Measurements from ENCODE around the gene ADM5.

The ADM5 gene

GRCh38 chr19:49704888-49705642 is 15.7 kb downstream of the ADM5 start:
- DNase-seq (ENCODE audit: extremely low read depth, insufficient read length) = no peak
- Histone ChIP-seq H3K4me3 (replicated peaks; ENCODE audit: low read depth, low read length) (no peak overlapping the region), H3K27me3 (replicated peaks; ENCODE audit: control insufficient read depth, insufficient read depth, low read length) (no peaks in the 10 kb centered on the region)

GRCh38 chr19:49705919-49706318 is 16.5 kb downstream of the ADM5 start:
- Histone ChIP-seq H3K36me3 (ENCODE audit: control insufficient read depth, insufficient read depth, low read length) (no peaks in the 10 kb centered on the region), H3K27me3 (replicated peaks; ENCODE audit: control insufficient read depth, insufficient read depth, low read length) (no peaks in the 10 kb centered on the region), H3K4me3 (replicated peaks; ENCODE audit: low read depth, low read length) (no peak overlapping the region)
- no peak for TF ChIP-seq CTCF (IDR thresholded peaks at IDR 0.05; ENCODE audit: insufficient read depth, low read length, poor library complexity, severe bottlenecking)
- DNase-seq (ENCODE audit: extremely low read depth, insufficient read length) = no peak

More at GRCh38 chr19:49704888-49705642, 15.7 kb downstream of the ADM5 start:
- TF ChIP-seq CTCF (IDR thresholded peaks at IDR 0.05; ENCODE audit: insufficient read depth, low read length, poor library complexity, severe bottlenecking) = no peak
- H3K36me3 ChIP-seq (ENCODE audit: control insufficient read depth, insufficient read depth, low read length) = no peaks in the 10 kb centered on the region

GRCh38 chr19:49710372-49710951 is 21.1 kb downstream of the ADM5 start:
- no peaks in the 10 kb centered on the region for H3K27me3 ChIP-seq (replicated peaks; ENCODE audit: control insufficient read depth, insufficient read depth, low read length)
- TF ChIP-seq CTCF (IDR thresholded peaks at IDR 0.05; ENCODE audit: insufficient read depth, low read length, poor library complexity, severe bottlenecking) = no peak
- H3K36me3 ChIP-seq (ENCODE audit: control insufficient read depth, insufficient read depth, low read length) = no peaks in the 10 kb centered on the region
- no peak for DNase-seq (ENCODE audit: extremely low read depth, insufficient read length)
- no peak overlapping the region for H3K4me3 ChIP-seq (replicated peaks; ENCODE audit: low read depth, low read length)

- DNase-seq (ENCODE audit: extremely low read depth, insufficient read length) = peak; percentile 28
- no peak for TF ChIP-seq CTCF (IDR thresholded peaks at IDR 0.05; ENCODE audit: insufficient read depth, low read length, poor library complexity, severe bottlenecking)
- no peak overlapping the region for H3K4me3 ChIP-seq (replicated peaks; ENCODE audit: low read depth, low read length)
- no peaks in the 10 kb centered on the region for H3K27me3 ChIP-seq (replicated peaks; ENCODE audit: control insufficient read depth, insufficient read depth, low read length)
- no peaks in the 10 kb centered on the region for H3K36me3 ChIP-seq (ENCODE audit: control insufficient read depth, insufficient read depth, low read length)
Observed at GRCh38 chr19:49712397-49712859, 23.0 kb downstream of the ADM5 start.

- Histone ChIP-seq H3K36me3 (ENCODE audit: control insufficient read depth, insufficient read depth, low read length) (no peaks in the 10 kb centered on the region), H3K4me3 (replicated peaks; ENCODE audit: low read depth, low read length) (no peak overlapping the region), H3K27me3 (replicated peaks; ENCODE audit: control insufficient read depth, insufficient read depth, low read length) (no peaks in the 10 kb centered on the region)
- TF ChIP-seq CTCF (IDR thresholded peaks at IDR 0.05; ENCODE audit: insufficient read depth, low read length, poor library complexity, severe bottlenecking) = no peak
- no peak for DNase-seq (ENCODE audit: extremely low read depth, insufficient read length)
Observed at GRCh38 chr19:49713236-49713845, 23.9 kb downstream of the ADM5 start.
